ENCODE results near the gene PRKG1. TPM values are rescaled to one million over a fixed set of nuclear protein-coding genes. Genes with fewer than 3 reads are reported as not detected.

Gene PRKG1
- polyA plus RNA-seq, 3 donors: not detected

DNA sequence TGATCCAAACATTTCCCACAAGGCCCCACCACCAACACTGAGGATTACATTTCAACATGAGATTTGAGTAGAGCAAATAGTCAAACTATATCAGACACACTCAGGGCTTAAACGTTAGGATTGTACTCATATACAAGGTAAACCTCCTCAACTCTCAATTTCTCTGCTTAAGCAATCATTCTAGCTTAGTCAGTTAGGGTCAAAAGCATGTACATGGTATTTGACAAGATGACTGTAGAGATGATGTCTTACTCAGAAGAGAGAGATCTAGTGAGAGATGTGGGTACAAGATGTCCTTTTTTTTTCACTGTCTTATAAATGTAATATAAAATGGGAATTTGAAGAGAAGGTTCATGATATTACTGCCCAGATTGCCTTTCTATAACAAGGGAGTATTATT is 270.1 kb downstream of the PRKG1 start:
- H3K36me3 ChIP-seq (replicated peaks in 1 of 2; ENCODE audit: control insufficient read depth in 1 of 2, insufficient read depth in 2 of 2, low read length in 2 of 2): no peaks in the 10 kb centered on the region
- no peak overlapping the region for H3K4me3 ChIP-seq (replicated peaks in 1 of 3; ENCODE audit: low read depth in 2 of 3, low read length in 3 of 3)
- no peak overlapping the region for H2AFZ ChIP-seq (ENCODE audit: insufficient read depth, low read depth, low read length, poor library complexity, severe bottlenecking)
- no peak overlapping the region for H3K27ac ChIP-seq (ENCODE audit: low read depth in 1 of 2, low read length in 2 of 2)
- no peaks in the 10 kb centered on the region for H4K20me1 ChIP-seq (ENCODE audit: insufficient read depth, low read length)
- no peak overlapping the region for H3K4me3 Mint-ChIP-seq
- no peaks in the 10 kb centered on the region for H3K27me3 ChIP-seq (ENCODE audit: control insufficient read depth in 2 of 2, insufficient read depth in 2 of 2, low read length in 2 of 2)
- WGBS (ENCODE audit: insufficient coverage): no CpG with 5 or more reads among the region's 1 CpG
- H3K4me1 Mint-ChIP-seq: no peaks in the 10 kb centered on the region
- H3K4me2 ChIP-seq (replicated peaks; ENCODE audit: extremely low read depth, low read length, poor library complexity, severe bottlenecking): no peak overlapping the region
- no peak for DNase-seq
- intact Hi-C loops (cut with micrococcal nuclease): no loop called here
- TF ChIP-seq, protein P1, sequence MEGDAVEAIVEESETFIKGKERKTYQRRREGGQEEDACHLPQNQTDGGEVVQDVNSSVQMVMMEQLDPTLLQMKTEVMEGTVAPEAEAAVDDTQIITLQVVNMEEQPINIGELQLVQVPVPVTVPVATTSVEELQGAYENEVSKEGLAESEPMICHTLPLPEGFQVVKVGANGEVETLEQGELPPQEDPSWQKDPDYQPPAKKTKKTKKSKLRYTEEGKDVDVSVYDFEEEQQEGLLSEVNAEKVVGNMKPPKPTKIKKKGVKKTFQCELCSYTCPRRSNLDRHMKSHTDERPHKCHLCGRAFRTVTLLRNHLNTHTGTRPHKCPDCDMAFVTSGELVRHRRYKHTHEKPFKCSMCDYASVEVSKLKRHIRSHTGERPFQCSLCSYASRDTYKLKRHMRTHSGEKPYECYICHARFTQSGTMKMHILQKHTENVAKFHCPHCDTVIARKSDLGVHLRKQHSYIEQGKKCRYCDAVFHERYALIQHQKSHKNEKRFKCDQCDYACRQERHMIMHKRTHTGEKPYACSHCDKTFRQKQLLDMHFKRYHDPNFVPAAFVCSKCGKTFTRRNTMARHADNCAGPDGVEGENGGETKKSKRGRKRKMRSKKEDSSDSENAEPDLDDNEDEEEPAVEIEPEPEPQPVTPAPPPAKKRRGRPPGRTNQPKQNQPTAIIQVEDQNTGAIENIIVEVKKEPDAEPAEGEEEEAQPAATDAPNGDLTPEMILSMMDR (IDR thresholded peaks at IDR 0.05): no peak
- H3K27me3 Mint-ChIP-seq (ENCODE audit: low read depth in 3 of 3): peaks cover 0 to 1% (median 0%) of the 10 kb centered on the region in 3 donors
- H3K27ac Mint-ChIP-seq: no peak overlapping the region
- peaks cover 0 to 3% (median 0%) of the 10 kb centered on the region in 7 donors for H3K9me3 Mint-ChIP-seq
- H3K36me3 Mint-ChIP-seq: no peaks in the 10 kb centered on the region
- H3K9me3 ChIP-seq (replicated peaks in 1 of 2; ENCODE audit: control insufficient read depth in 1 of 2, insufficient read depth in 1 of 2, low read length in 2 of 2): no peaks in the 10 kb centered on the region
- H3K9ac ChIP-seq (ENCODE audit: insufficient read depth, low read length, poor library complexity, severe bottlenecking): no peak overlapping the region
- no peaks in the 10 kb centered on the region for H3K4me1 ChIP-seq (ENCODE audit: control insufficient read depth in 1 of 2, insufficient read depth in 2 of 2, low read length in 2 of 2)
- H3K79me2 ChIP-seq (ENCODE audit: insufficient read depth, low read length): no peaks in the 10 kb centered on the region

DNA sequence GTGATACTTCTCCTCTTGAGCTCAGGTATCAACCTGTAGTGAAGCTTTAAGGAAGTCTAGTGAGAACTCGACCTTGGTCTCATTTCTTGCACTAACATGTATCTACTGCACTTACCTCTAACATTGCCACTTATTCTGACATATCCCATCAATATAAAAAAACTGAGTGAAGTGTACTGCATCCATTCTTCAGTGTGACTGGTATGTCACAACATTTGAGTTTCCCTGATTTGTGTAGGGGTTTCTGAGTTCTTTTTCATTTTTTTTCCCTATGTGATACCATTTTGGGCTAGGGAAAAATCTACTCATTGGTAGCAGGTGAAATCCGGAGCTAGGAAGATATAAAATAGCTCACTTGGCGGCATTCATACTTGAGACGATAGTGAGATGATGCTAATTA is 274.3 kb downstream of the PRKG1 start:
- TF ChIP-seq, protein P1 (IDR thresholded peaks at IDR 0.05): no peak
- no peaks in the 10 kb centered on the region for H3K27me3 ChIP-seq (ENCODE audit: control insufficient read depth in 2 of 2, insufficient read depth in 2 of 2, low read length in 2 of 2)
- H3K9me3 ChIP-seq (replicated peaks in 1 of 2; ENCODE audit: control insufficient read depth in 1 of 2, insufficient read depth in 1 of 2, low read length in 2 of 2): no peaks in the 10 kb centered on the region
- no CpG with 5 or more reads among the region's 4 CpGs for WGBS (ENCODE audit: insufficient coverage)
- no peak overlapping the region for H3K9ac ChIP-seq (ENCODE audit: insufficient read depth, low read length, poor library complexity, severe bottlenecking)
- Mint-ChIP-seq H3K4me3 (no peak overlapping the region), H3K4me1 (no peaks in the 10 kb centered on the region), H3K9me3 (peaks cover 0 to 10% (median 0%) of the 10 kb centered on the region in 7 donors), H3K27ac (no peak overlapping the region), H3K27me3 (ENCODE audit: low read depth in 3 of 3) (no peaks in the 10 kb centered on the region), H3K36me3 (no peaks in the 10 kb centered on the region)
- no peak for DNase-seq
- H2AFZ ChIP-seq (ENCODE audit: insufficient read depth, low read depth, low read length, poor library complexity, severe bottlenecking): no peak overlapping the region
- H3K4me3 ChIP-seq (replicated peaks in 1 of 3; ENCODE audit: low read depth in 2 of 3, low read length in 3 of 3): no peak overlapping the region
- H3K27ac ChIP-seq (ENCODE audit: low read depth in 1 of 2, low read length in 2 of 2): no peak overlapping the region
- no peaks in the 10 kb centered on the region for H3K4me1 ChIP-seq (ENCODE audit: control insufficient read depth in 1 of 2, insufficient read depth in 2 of 2, low read length in 2 of 2)
- no peak overlapping the region for H3K4me2 ChIP-seq (replicated peaks; ENCODE audit: extremely low read depth, low read length, poor library complexity, severe bottlenecking)
- no peaks in the 10 kb centered on the region for H4K20me1 ChIP-seq (ENCODE audit: insufficient read depth, low read length)
- intact Hi-C loops (cut with micrococcal nuclease): no loop called here
- no peaks in the 10 kb centered on the region for H3K79me2 ChIP-seq (ENCODE audit: insufficient read depth, low read length)
- H3K36me3 ChIP-seq (replicated peaks in 1 of 2; ENCODE audit: control insufficient read depth in 1 of 2, insufficient read depth in 2 of 2, low read length in 2 of 2): no peaks in the 10 kb centered on the region
